ENCODE measurements around the gene CEP120.
"Not testable (repeated sequence)": the region's sequence is repeated elsewhere in the genome, so short reads cannot be mapped to it uniquely, and the experiment has no call there.

The CEP120 gene

DNA sequence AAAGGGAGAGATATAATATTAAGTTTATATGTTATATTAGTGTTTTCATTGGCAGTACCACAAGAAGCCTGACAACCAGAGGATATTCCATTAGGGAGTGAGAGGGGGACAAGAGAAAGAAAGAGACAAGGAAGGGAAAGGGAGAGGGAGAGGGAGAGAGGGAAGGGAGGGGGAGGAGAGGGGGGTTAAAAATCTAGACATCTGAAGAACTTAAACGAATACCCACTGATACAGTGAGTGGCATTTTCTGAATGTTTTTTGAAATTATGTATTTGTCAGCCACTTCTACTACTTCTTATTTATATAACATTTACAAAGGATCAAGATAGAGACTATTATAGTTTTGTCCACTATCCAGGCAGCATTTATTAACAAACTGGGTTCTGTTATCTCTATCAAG, 11.6 kb upstream of the CEP120 start:
- H3K27ac ChIP-seq = no peak overlapping the region
- no peaks in the 10 kb centered on the region for H3K27me3 ChIP-seq (ENCODE audit: insufficient read depth, low read depth, severe bottlenecking)
- H3K4me3 ChIP-seq (ENCODE audit: low read depth, low read length) = no peak overlapping the region
- no peak for TF ChIP-seq CTCF (IDR thresholded peaks at IDR 0.05; ENCODE audit: low read depth, low read length)
- no peak for DNase-seq
- H3K9me3 ChIP-seq (ENCODE audit: severe bottlenecking) = no peaks in the 10 kb centered on the region
- H3K36me3 ChIP-seq = no peaks in the 10 kb centered on the region

GRCh38 chr5:123433596-123433995, 10.4 kb upstream of the CEP120 start:
- Histone ChIP-seq H3K36me3 (no peaks in the 10 kb centered on the region), H3K27ac (no peak overlapping the region), H3K9me3 (ENCODE audit: severe bottlenecking) (no peaks in the 10 kb centered on the region), H3K4me3 (ENCODE audit: low read depth, low read length) (no peak overlapping the region), H3K27me3 (ENCODE audit: insufficient read depth, low read depth, severe bottlenecking) (no peaks in the 10 kb centered on the region)
- TF ChIP-seq CTCF (IDR thresholded peaks at IDR 0.05; ENCODE audit: low read depth, low read length) = no peak
- no peak for DNase-seq

DNA sequence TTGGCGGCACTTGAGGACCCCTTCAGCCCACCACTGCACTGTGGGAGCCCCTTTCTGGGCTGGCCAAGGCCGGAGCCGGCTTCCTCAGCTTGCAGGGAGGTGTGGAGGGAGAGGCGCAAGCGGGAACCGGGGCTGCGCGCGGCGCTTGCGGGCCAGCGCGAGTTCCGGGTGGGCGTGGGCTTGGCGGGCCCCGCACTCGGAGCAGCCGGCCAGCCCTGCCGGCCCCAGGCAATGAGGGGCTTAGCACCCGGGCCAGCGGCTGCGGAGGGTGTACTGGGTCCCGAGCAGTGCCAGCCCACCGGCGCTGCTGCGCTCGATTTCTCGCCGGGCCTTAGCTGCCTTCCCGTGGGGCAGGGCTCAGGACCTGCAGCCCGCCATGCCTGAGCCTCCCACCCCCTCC, 7.2 kb upstream of the CEP120 start:
- not testable (repeated sequence) for H3K27ac ChIP-seq; H3K9me3 ChIP-seq (ENCODE audit: severe bottlenecking); DNase-seq; H3K27me3 ChIP-seq (ENCODE audit: insufficient read depth, low read depth, severe bottlenecking); H3K4me3 ChIP-seq (ENCODE audit: low read depth, low read length); H3K36me3 ChIP-seq

- Histone ChIP-seq H3K4me3 (ENCODE audit: low read depth, low read length) (no peak overlapping the region), H3K27me3 (ENCODE audit: insufficient read depth, low read depth, severe bottlenecking) (no peaks in the 10 kb centered on the region), H3K36me3 (no peaks in the 10 kb centered on the region), H3K9me3 (ENCODE audit: severe bottlenecking) (no peaks in the 10 kb centered on the region), H3K27ac (no peak overlapping the region)
- no peak for TF ChIP-seq CTCF (IDR thresholded peaks at IDR 0.05; ENCODE audit: low read depth, low read length)
- no peak for DNase-seq
Observed at GRCh38 chr5:123429993-123430392, 6.8 kb upstream of the CEP120 start.

DNA sequence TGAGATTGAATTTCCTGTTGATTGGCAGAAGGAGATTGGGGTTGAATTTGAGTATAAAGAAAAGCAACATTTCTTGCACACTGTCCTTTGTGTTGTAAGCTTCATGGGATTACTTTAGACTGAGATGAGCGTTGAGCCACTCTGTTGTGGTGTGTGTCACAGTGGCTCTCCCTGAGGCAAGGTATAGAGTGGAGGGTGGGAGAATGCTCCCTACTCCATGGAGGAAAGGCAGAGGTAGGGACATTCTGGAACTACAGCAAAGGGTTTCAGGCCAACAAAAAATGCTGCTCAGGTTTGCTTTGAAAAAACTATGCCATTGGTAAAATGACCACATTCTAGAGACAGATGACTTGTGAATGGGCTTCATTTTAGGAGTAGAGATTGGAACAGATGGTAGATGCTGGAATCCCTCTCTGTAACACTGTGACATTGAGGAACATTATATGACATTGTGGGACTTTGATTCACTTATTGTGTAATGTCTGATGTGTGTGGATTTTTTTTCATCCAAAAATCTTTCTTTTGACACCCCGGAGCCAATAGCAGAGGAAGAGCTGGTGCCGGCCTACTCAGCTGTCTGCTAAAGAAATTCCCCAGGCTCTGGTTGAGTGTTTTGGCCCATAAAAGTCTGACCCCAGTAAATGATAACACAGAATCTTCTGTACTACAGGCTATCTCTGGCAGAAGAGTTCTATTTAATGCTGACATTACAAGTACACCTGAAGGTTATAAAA, 6.2 kb upstream of the CEP120 start:
- Histone ChIP-seq H3K27ac (no peak overlapping the region), H3K27me3 (ENCODE audit: insufficient read depth, low read depth, severe bottlenecking) (no peaks in the 10 kb centered on the region), H3K4me3 (ENCODE audit: low read depth, low read length) (no peak overlapping the region), H3K9me3 (ENCODE audit: severe bottlenecking) (no peaks in the 10 kb centered on the region), H3K36me3 (no peaks in the 10 kb centered on the region)
- no peak for DNase-seq
- no peak for TF ChIP-seq CTCF (IDR thresholded peaks at IDR 0.05; ENCODE audit: low read depth, low read length)

GRCh38 chr5:123428521-123429220, 5.5 kb upstream of the CEP120 start:
- Histone ChIP-seq H3K9me3 (ENCODE audit: severe bottlenecking) (no peaks in the 10 kb centered on the region), H3K27ac (no peak overlapping the region), H3K27me3 (ENCODE audit: insufficient read depth, low read depth, severe bottlenecking) (no peaks in the 10 kb centered on the region), H3K4me3 (ENCODE audit: low read depth, low read length) (no peak overlapping the region), H3K36me3 (no peaks in the 10 kb centered on the region)
- DNase-seq = no peak
- TF ChIP-seq CTCF (IDR thresholded peaks at IDR 0.05; ENCODE audit: low read depth, low read length) = no peak

Data from WERI-Rb-1 (cell line).